Fibroblast of skin of right quadriceps (primary cell): Measurements from ENCODE around the gene CIAO2A.

ENCODE experiments used
- DNase-seq: peaks from one replicate; pipeline ENCODE4 v3.0.0-alpha.2; 2013

The CIAO2A gene

DNA sequence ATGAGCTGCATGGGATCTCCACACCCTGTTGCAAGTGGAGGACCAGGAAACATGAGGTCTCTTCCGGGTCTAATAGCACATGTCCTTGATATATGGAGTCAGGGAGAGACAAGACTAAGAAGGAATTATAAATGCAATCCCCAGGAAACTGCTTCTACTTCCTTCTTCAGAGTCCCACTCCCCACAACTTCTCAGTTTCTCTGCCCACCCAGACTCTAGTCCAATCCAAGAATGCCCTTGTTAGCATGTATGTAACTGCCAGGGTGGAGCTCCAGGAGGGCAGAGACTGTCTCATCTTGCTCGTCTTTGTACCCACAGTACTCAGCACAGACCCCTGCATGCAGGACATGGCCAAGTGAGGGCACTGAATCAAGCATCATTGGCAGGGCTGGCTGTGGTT is 55.7 kb downstream of the CIAO2A start:
- no peak for DNase-seq

DNA sequence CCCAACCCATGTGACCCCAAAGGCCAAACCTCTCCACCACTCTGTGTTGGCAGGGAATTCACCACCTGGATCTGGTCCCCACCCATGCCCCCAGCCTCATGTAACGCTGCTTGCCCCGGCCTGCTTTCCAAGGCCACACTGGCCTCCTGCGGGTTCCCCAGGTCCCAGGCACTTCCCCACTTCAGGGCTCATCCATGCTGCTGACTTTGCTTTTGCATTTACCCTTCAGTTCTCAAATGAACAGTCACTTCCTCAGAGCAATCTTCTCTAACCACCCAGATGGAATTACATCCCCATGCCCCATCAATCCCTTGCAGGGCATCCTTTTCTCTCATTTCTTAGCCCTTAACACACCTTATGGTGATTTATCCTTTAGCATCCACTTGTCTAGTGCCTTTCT is 56.5 kb downstream of the CIAO2A start:
- DNase-seq, result no peak

DNA sequence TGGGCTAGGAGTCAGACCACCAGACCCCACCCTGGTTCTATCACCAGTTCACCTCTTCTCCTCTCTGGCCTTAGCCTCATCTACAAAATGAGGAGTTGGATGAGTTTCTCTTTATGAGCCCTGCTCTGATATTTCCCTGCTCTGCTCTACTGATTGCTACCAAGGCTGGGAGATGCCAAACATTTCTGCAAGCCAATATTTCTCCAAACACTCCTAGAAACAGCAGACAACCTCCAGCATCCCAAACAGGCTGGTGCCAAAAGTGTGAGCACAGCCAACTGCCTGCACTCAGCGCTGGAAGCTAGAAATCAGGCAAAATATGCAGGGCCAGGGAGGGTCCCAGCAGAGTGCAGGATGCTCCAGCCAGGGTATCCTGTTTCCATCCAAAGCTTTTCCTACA is 58.1 kb downstream of the CIAO2A start:
- no peak for DNase-seq

DNA sequence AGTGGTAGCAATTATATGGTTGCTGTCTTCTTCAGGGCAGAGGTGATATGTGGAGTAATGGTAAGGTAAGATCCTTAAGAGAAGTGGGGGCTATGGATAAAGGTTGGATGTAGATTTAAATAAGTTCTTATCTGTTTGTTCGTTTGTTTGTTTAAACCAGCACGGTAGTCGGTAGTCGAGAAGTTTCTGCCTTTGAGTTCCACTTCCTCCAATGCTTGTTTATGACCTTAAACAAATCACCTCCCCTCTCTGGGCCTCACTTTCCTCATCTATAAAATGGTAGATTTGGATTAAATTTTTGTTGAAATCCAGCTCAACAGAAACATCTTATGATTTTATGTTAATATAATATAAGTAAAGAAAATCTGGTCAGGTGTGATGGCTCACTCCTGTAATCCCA is 59.1 kb downstream of the CIAO2A start:
- no peak for DNase-seq

DNA sequence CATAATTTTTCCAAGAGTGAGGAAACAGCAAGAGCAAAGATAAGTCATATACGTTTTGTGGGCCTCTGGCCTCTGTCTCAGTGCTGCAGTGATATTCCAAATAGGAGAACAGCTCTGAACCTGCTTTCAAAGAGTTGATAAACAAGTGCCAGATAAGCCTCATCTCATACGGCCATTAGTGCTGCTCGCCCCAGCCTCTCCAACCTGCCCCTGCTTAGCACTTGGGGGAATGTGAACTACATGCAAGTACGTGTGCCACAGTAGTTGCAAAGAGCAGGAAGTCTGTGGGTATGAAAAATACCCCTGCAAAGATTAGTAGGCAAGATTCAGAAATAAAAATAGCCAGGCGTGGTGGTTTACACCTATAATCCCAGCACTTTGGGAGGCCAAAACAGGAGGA is 61.3 kb downstream of the CIAO2A start:
- no peak for DNase-seq

DNA sequence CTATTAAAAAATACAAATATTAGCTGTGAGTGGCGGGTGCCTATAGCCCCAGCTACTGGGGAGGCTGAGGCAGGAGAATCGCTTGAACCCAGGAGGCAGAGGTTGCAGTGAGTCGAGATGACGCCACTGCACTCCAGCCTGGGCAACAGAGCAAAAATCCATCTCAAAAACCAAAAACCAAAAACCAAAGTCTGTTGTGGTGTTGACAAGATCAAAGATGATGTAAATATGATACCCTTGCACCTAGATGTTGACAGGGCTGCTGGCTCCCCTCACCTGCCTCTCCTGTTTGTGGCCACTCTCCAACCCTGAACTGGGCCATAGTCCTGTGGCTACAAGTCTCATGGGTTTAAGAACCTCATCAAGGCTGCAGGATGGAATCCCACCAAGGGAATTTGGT is 63.5 kb downstream of the CIAO2A start:
- DNase-seq, result no peak

DNA sequence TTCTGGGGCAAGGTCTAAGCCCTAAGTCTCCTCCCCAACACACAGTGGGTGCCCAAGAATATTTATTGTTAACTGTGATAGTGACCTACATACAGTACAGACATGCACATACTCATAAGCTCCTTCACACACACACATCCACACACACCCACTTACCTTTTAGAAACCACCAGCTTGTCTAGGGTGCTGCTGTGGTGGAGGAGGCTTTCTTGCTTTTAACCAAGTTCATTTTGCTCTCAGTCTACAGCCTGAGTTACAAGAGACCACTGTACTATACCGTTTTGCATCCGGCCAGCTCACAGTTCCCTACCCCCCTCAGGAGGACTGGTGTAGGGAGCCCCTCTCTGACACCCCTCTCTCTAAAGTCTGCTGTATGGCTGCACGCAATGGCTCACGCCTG is 64.0 kb downstream of the CIAO2A start:
- DNase-seq, result no peak

DNA sequence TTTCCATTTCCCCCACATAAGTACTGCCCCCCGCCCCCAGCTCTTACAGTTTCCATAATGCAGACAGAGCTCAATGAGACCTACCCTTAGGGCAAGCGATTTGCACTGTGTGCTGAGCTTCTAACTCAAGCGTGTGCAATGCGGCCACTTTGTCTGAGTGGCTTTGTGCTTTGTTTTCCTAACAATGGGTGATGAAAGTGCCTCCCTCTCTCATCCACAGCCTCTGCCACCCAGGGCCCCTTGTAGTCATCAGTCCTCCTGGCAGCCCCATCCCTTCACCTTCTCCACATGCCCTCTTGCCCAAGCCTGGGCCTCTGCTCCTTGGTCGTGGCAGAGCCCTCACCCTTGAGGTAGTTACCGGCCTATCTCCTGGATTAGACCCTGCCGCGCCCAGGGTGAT is 64.5 kb downstream of the CIAO2A start:
- DNase-seq, result no peak

DNA sequence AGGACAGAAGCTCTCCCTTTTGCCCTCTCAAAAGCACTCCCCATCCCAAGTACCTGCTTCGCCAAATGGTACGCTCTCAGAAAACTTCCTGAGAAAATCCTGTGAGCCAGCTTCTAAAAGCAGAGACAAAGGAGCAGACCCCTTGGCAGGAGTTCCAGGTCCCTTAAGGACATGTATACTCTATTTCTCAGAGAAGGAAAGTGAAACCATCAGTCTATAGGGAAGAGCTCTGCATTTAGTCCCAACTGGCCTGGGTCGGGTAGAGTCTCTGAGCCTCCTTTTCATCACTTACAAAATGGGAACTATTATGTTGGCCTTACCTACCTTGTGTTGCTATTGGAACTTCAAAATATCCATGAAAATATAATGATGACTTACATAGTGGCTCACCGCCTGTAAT is 67.0 kb downstream of the CIAO2A start:
- no peak for DNase-seq

DNA sequence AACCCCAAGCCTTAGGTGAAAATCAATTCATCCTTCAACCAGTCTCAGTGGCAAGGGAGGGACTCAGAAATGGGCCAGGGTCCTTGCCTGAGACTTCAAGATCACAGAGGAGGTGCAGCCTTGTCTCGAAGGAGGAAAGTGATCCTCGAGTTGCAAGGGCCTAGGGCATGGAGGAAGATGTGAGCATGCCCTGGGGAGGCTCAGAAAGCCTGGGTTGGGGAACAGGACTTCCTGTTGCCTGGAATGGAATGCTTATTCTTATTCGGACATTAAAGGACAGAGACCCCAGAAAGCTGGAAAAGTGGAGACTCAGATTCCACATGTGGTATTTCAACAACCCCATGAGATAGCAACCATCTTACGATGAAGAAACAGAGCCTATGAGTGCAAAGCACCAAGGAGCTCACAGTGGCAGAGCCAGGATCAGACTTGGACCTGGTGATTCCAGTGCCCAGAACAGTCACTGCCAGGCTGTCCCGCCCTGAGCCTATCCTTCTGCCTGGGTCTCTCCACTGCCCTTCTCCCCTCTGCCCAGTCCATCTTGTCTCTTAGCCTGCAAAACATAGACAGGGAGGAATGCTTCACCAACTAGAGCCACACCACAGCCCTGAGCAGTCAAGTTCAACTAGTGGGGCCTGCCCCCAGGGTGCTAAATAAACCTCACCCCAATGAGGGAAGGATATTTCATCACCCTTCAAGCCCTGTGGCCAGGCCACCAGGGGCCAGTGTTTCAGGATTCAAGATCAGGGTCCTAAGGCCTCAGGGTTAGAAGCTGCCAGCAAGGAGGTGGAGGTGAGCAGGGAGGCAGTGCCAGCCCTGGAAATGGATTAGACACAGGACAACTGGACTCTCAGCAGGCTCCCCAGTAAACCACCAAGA is 69.2 kb downstream of the CIAO2A start:
- DNase-seq, result no peak

DNA sequence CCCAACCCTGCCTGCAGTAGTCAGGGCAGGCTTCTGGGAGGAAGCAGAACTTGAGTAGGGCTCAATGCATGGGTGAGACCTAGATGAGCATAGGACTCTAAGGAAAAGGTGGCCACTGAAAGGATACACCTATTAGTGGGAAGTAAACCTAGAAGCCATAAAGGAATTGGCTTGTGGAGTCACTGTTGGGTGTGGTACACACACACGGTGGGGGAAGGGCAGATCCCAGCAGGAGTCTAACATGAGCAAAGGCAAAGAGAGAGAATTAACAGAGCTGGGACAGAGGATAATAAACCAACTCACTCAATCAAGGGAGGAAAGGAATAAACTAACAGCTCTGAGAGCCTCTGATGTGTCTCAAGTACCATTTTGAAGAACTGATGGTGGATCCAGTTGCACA is 70.4 kb downstream of the CIAO2A start:
- DNase-seq, result no peak

DNA sequence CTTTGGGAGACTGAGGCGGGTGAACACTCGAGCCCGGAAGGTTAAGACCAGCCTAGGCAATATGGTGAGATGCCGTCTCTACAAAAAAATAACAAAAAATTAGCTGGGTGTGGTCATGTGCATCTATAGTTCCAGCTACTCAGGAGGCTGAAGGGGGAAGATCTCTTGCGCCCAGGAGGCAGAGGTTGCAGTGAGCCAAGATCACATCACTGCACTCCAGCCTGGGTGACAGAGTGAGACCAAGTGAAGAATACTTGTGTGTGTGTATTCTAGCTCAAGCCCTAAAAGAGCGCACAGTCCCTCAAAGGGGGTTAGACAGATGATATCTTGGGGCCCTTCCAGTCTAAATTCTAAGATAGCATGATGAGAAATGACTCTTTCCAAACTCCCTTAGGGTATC is 71.1 kb downstream of the CIAO2A start:
- DNase-seq, result no peak
